WERI-Rb-1 (cell line): Measurements from ENCODE around the gene ACTA2.
A peak's percentile ranks its signal among the peaks of the same experiment; 100 is the strongest.

Source experiments
- DNase-seq: peaks from one replicate; pipeline ENCODE4 v3.0.0-alpha.2; 2020
- H3K27ac ChIP-seq: fragments of 250-450 bp; sonication (Bioruptor Pico); 2 replicates; pipeline ENCODE4 v1.5.1; 2020; ENCODE audit warnings: mild to moderate bottlenecking, moderate library complexity
- H3K27me3 ChIP-seq: fragments of 250-450 bp; sonication (Bioruptor Pico); 2 replicates; pipeline ENCODE4 v1.5.1; 2021; ENCODE audit warnings: mild to moderate bottlenecking, low read depth, moderate library complexity; ENCODE audit not compliant: insufficient read depth, severe bottlenecking
- H3K36me3 ChIP-seq: fragments of 250-450 bp; sonication (Bioruptor Pico); 2 replicates; pipeline ENCODE4 v1.5.1; 2020; ENCODE audit warnings: mild to moderate bottlenecking, moderate library complexity
- H3K4me3 ChIP-seq: 2 replicates; pipeline ENCODE4 v1.5.1; 2011; ENCODE audit warnings: low read depth, mild to moderate bottlenecking, control low read depth, low read length
- H3K9me3 ChIP-seq: fragments of 250-450 bp; sonication (Bioruptor Pico); 2 replicates; pipeline ENCODE4 v1.5.1; 2021; ENCODE audit warnings: mild to moderate bottlenecking, moderate library complexity; ENCODE audit not compliant: severe bottlenecking
- TF ChIP-seq, protein P1 (sequence below): IDR thresholded peaks from 2 replicates; pipeline ENCODE4 v1.5.1; 2011; ENCODE audit warnings: low read depth, mild to moderate bottlenecking, control low read depth, inconsistent platforms, low read length

The ACTA2 gene

DNA sequence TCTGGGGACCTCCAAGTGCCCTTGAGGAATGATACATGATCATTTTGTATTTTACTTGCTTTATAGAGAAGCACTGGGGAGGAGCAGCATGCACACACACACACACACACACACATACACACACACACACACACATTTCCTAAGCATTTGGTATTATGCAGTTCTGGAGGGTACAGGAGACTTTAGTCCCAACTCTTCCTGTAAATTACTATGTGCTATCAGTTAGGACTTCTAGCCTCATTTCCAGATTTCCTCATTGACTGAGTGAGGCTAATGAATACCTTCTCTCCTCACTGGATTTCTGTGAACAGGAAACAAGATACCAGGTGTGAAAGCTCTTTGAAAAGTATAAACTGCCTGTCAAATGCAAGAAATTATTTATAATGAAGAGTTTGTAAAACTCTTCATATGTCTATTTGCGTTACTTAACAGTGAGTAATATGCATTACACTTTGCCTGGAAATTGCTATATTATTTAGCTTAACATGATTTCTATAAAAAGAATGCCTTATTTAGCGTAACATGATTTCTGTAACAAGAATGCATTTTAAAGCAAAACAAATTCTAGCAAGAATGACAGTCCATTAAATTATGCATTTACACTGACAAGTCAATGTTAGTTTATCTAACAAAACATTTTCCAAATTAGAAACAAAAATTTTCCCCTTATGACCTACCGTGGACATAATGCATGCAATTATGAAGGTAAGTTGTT, 34.2 kb downstream of the ACTA2 start:
- no peaks in the 10 kb centered on the region for H3K36me3 ChIP-seq
- no peak overlapping the region for H3K4me3 ChIP-seq
- DNase-seq, result no peak
- TF ChIP-seq, protein P1, sequence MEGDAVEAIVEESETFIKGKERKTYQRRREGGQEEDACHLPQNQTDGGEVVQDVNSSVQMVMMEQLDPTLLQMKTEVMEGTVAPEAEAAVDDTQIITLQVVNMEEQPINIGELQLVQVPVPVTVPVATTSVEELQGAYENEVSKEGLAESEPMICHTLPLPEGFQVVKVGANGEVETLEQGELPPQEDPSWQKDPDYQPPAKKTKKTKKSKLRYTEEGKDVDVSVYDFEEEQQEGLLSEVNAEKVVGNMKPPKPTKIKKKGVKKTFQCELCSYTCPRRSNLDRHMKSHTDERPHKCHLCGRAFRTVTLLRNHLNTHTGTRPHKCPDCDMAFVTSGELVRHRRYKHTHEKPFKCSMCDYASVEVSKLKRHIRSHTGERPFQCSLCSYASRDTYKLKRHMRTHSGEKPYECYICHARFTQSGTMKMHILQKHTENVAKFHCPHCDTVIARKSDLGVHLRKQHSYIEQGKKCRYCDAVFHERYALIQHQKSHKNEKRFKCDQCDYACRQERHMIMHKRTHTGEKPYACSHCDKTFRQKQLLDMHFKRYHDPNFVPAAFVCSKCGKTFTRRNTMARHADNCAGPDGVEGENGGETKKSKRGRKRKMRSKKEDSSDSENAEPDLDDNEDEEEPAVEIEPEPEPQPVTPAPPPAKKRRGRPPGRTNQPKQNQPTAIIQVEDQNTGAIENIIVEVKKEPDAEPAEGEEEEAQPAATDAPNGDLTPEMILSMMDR, result no peak
- no peaks in the 10 kb centered on the region for H3K9me3 ChIP-seq
- no peak overlapping the region for H3K27ac ChIP-seq
- no peaks in the 10 kb centered on the region for H3K27me3 ChIP-seq

DNA sequence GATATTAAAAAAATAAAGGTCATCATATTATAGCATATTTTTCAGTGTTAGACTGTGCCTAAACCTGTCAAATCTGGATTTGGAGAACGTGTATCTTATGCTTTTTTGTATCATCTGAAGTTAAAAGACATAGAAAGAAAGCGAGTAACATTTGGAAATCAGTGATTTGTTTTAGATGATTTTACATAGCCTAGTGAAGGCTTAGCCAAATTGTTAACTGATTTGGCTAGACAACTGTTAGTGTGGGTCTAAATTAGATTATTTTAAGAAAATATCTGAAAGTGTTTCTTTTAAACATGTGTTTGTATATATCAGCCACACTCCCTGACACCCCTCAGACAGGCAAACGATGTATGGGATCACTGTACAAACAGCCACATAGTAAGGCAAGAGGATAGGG, 35.6 kb downstream of the ACTA2 start:
- TF ChIP-seq, protein P1, result no peak
- Histone ChIP-seq H3K27me3 (no peaks in the 10 kb centered on the region), H3K4me3 (no peak overlapping the region), H3K36me3 (no peaks in the 10 kb centered on the region), H3K9me3 (no peaks in the 10 kb centered on the region), H3K27ac (no peak overlapping the region)
- no peak for DNase-seq

DNA sequence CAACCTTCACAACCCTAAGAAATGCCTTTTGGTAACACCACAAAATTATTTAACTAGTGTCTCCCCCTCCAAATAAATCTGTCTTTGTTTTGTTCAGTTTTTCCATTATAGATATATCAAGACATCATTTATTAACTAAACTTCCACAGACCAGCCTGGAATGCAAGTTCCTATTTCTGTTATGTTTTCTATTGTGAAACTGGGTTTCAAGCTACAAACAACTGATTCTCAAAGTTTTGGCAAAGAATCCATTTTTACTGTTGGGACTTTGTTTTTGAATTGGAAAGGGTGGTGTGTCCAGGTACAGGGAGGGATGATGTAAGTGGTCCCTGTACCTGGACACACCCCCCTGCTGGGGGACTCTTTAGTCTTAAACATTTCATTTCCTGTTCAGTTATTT, 36.3 kb downstream of the ACTA2 start:
- no peak for DNase-seq
- no peaks in the 10 kb centered on the region for H3K27me3 ChIP-seq
- H3K4me3 ChIP-seq, result no peak overlapping the region
- no peaks in the 10 kb centered on the region for H3K9me3 ChIP-seq
- no peak overlapping the region for H3K27ac ChIP-seq
- TF ChIP-seq, protein P1, result no peak
- no peaks in the 10 kb centered on the region for H3K36me3 ChIP-seq

DNA sequence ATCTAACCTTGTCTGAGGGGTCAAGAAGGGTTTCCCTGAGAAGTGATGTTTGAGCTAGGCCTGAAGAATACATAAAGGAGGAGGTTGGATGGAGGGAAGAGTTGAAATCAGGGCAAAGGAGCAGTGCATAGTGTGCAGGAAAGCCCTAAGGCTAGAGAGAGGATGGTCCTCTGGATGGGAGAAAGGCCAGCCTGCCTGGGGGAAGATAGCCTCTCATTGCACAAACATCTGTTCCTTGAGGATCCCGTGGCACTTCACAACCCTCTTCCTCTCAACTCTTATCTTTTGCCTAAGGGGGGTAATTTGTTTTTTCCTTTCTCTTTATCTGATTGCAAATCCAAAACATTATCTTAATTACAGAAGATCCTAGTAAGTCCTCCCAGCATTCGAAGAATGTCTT, 36.8 kb downstream of the ACTA2 start:
- Histone ChIP-seq H3K4me3 (no peak overlapping the region), H3K9me3 (no peaks in the 10 kb centered on the region), H3K27me3 (no peaks in the 10 kb centered on the region), H3K36me3 (no peaks in the 10 kb centered on the region), H3K27ac (no peak overlapping the region)
- no peak for DNase-seq
- TF ChIP-seq, protein P1, result no peak

DNA sequence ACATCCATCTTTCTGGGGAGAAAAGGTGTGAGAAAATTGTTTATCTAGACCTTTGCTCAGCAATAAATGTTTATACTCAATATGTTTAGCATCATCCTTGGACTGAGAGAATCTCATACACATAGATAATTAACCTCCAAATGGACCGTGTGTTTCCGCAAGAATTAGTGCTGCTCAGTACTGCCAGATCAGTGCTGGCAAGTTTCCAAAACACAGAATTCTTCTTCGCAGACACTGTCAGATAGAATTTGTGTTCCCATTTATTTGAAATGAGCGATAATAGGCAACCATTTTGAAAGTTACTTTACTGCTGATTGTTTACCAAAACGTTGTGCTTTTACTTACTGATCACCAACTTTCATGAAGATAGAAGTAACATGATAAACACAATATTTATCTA, 38.8 kb downstream of the ACTA2 start:
- TF ChIP-seq, protein P1, result no peak
- no peaks in the 10 kb centered on the region for H3K9me3 ChIP-seq
- no peaks in the 10 kb centered on the region for H3K36me3 ChIP-seq
- DNase-seq, result no peak
- H3K27me3 ChIP-seq, result no peaks in the 10 kb centered on the region
- no peak overlapping the region for H3K4me3 ChIP-seq
- no peak overlapping the region for H3K27ac ChIP-seq

DNA sequence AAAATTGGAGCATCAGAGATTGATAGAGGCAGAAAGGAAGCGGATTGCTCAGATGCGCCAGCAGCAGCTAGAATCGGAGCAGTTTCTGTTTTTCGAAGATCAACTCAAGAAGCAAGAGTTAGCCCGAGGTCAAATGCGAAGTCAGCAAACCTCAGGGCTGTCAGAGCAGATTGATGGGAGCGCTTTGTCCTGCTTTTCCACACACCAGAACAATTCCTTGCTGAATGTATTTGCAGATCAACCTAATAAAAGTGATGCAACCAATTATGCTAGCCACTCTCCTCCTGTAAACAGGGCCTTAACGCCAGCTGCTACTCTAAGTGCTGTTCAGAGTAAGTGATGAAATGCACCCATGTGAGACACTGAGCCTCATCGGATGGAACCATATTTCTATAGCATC, 39.4 kb downstream of the ACTA2 start:
- Histone ChIP-seq H3K27me3 (no peaks in the 10 kb centered on the region), H3K36me3 (no peaks in the 10 kb centered on the region), H3K27ac (peak overlapping the region; percentile 30), H3K4me3 (no peak overlapping the region), H3K9me3 (no peaks in the 10 kb centered on the region)
- no peak for DNase-seq
- TF ChIP-seq, protein P1, result no peak
